ENCODE data around the gene ZNF549.
"Not testable (repeated sequence)": the region's sequence is repeated elsewhere in the genome, so short reads cannot be mapped to it uniquely, and the experiment has no call there.

Gene ZNF549

GRCh38 chr19:57515255-57515654 lies 11.9 kb upstream of the ZNF549 start:
- no peak for DNase-seq (ENCODE audit: low read depth, low spot score)
- in situ Hi-C loops (cut with HindIII; ENCODE audit: low sequenced_read_pairs) = no loop called here
- no peak for TF ChIP-seq CTCF (IDR thresholded peaks at IDR 0.05; ENCODE audit: low read depth, low read length)
- no peak overlapping the region for H3K4me3 ChIP-seq (ENCODE audit: low read depth, low read length)

GRCh38 chr19:57518021-57518420 lies 9.1 kb upstream of the ZNF549 start:
- DNase-seq (ENCODE audit: low read depth, low spot score); H3K4me3 ChIP-seq (ENCODE audit: low read depth, low read length); in situ Hi-C loops (cut with HindIII; ENCODE audit: low sequenced_read_pairs): not testable (repeated sequence)

GRCh38 chr19:57537953-57538547 lies 10.9 kb downstream of the ZNF549 start:
- H3K4me3 ChIP-seq (ENCODE audit: low read depth, low read length) = no peak overlapping the region
- DNase-seq (ENCODE audit: low read depth, low spot score) = peak; percentile 12
- TF ChIP-seq CTCF (IDR thresholded peaks at IDR 0.05; ENCODE audit: low read depth, low read length) = no peak
- in situ Hi-C loops (cut with HindIII; ENCODE audit: low sequenced_read_pairs) = no loop called here

GRCh38 chr19:57546513-57546912 lies 19.4 kb downstream of the ZNF549 start:
- in situ Hi-C loops (cut with HindIII; ENCODE audit: low sequenced_read_pairs) = no loop called here
- TF ChIP-seq CTCF (IDR thresholded peaks at IDR 0.05; ENCODE audit: low read depth, low read length) = no peak
- H3K4me3 ChIP-seq (ENCODE audit: low read depth, low read length) = no peak overlapping the region
- no peak for DNase-seq (ENCODE audit: low read depth, low spot score)

GRCh38 chr19:57552432-57552831 lies 25.3 kb downstream of the ZNF549 start:
- in situ Hi-C loops (cut with HindIII; ENCODE audit: low sequenced_read_pairs) = no loop called here
- no peak overlapping the region for H3K4me3 ChIP-seq (ENCODE audit: low read depth, low read length)
- TF ChIP-seq CTCF (IDR thresholded peaks at IDR 0.05; ENCODE audit: low read depth, low read length) = no peak
- DNase-seq (ENCODE audit: low read depth, low spot score) = no peak

GRCh38 chr19:57557659-57558058 lies 30.5 kb downstream of the ZNF549 start:
- no peak for TF ChIP-seq CTCF (IDR thresholded peaks at IDR 0.05; ENCODE audit: low read depth, low read length)
- no peak overlapping the region for H3K4me3 ChIP-seq (ENCODE audit: low read depth, low read length)
- in situ Hi-C loops (cut with HindIII; ENCODE audit: low sequenced_read_pairs) = no loop called here
- DNase-seq (ENCODE audit: low read depth, low spot score) = no peak

- peak; percentile 28 for TF ChIP-seq CTCF (IDR thresholded peaks at IDR 0.05; ENCODE audit: low read depth, low read length)
- peak overlapping the region; percentile 91 for H3K4me3 ChIP-seq (ENCODE audit: low read depth, low read length)
- in situ Hi-C loops (cut with HindIII; ENCODE audit: low sequenced_read_pairs) = no loop called here
- DNase-seq (ENCODE audit: low read depth, low spot score) = peak; percentile 28
Measured at GRCh38 chr19:57558525-57558924, 31.4 kb downstream of the ZNF549 start.

All from astrocyte of the spinal cord (primary cell).